ENCODE data around the gene DRD3.

GRCh38 chr3:114227076-114227475, 48.2 kb upstream of the DRD3 start:
- no peak for TF ChIP-seq CTCF (IDR thresholded peaks at IDR 0.05)
- no peak for TF ChIP-seq EP300 (IDR thresholded peaks at IDR 0.05)
